RPMI7951 (cell line): Measurements from ENCODE around the gene OSTF1. TPM values are rescaled to one million over a fixed set of nuclear protein-coding genes. Genes with fewer than 3 reads are reported as not detected.

Experiments
- DNase-seq: peaks from one replicate; pipeline ENCODE4 v3.0.0-alpha.2; 2012; ENCODE audit warnings: low read depth
- total RNA-seq: library from RNA; depleted of rRNA; stranded (reverse); fragments of >200 nt; shearing (Covaris generic); gene quantifications from 2 replicates; pipeline ENCODE4 v1.2.3, GENCODE V29; 2014

The OSTF1 gene
- total RNA-seq, 1 experiment from 2014 or later, result 43.9 TPM

GRCh38 chr9:75120686-75121085, 32.4 kb downstream of the OSTF1 start:
- no peak for DNase-seq

- no peak for DNase-seq
These were observed 33.7 kb downstream of the OSTF1 start for GRCh38 chr9:75121914-75122558.

GRCh38 chr9:75123696-75124095, 35.4 kb downstream of the OSTF1 start:
- DNase-seq, result no peak

GRCh38 chr9:75128535-75128934, 40.2 kb downstream of the OSTF1 start:
- DNase-seq, result no peak

- no peak for DNase-seq
These were observed 41.9 kb downstream of the OSTF1 start for GRCh38 chr9:75130172-75130571.

GRCh38 chr9:75130621-75131230, 42.4 kb downstream of the OSTF1 start:
- DNase-seq, result no peak

GRCh38 chr9:75131700-75132099, 43.4 kb downstream of the OSTF1 start:
- no peak for DNase-seq

GRCh38 chr9:75132244-75132643, 43.9 kb downstream of the OSTF1 start:
- DNase-seq, result no peak

- no peak for DNase-seq
These were observed 45.1 kb downstream of the OSTF1 start for GRCh38 chr9:75133396-75133795.

- no peak for DNase-seq
These were observed 46.2 kb downstream of the OSTF1 start for GRCh38 chr9:75134495-75134894.

- no peak for DNase-seq
These were observed 50.1 kb downstream of the OSTF1 start for GRCh38 chr9:75138260-75139040.

- no peak for DNase-seq
These were observed 50.9 kb downstream of the OSTF1 start for GRCh38 chr9:75139201-75139600.

GRCh38 chr9:75140261-75140660, 51.9 kb downstream of the OSTF1 start:
- no peak for DNase-seq

- DNase-seq, result no peak
These were observed 53.9 kb downstream of the OSTF1 start for GRCh38 chr9:75142202-75142601.

- peak; percentile 72 for DNase-seq
These were observed 57.9 kb downstream of the OSTF1 start for GRCh38 chr9:75146229-75146628.

GRCh38 chr9:75147638-75148037, 59.3 kb downstream of the OSTF1 start:
- DNase-seq, result peak; percentile 3

GRCh38 chr9:75148561-75148960, 60.2 kb downstream of the OSTF1 start:
- DNase-seq, result peak; percentile 86

- DNase-seq, result no peak
These were observed 61.5 kb downstream of the OSTF1 start for GRCh38 chr9:75149841-75150241.

GRCh38 chr9:75150512-75150911, 62.2 kb downstream of the OSTF1 start:
- DNase-seq, result no peak

- DNase-seq, result no peak
These were observed 64.1 kb downstream of the OSTF1 start for GRCh38 chr9:75152416-75152815.

GRCh38 chr9:75156858-75157257, 68.5 kb downstream of the OSTF1 start:
- DNase-seq, result no peak

GRCh38 chr9:75161116-75161857, 73.0 kb downstream of the OSTF1 start:
- no peak for DNase-seq
